ENCODE results near the gene CARNS1.
"Not testable (repeated sequence)": the region's sequence is repeated elsewhere in the genome, so short reads cannot be mapped to it uniquely, and the experiment has no call there.

Gene CARNS1

GRCh38 chr11:67463186-67463585 lies 47.7 kb downstream of the CARNS1 start:
- no peak for TF ChIP-seq CTCF (IDR thresholded peaks at IDR 0.05)
- no peaks in the 10 kb centered on the region for H3K9me3 ChIP-seq
- peaks cover 16 to 25% of the 10 kb centered on the region in 2 experiments for H3K4me1 ChIP-seq (ENCODE audit: control insufficient read depth in 1 of 2, insufficient read depth in 1 of 2, low read depth in 1 of 2, low read length in 1 of 2)
- no peak overlapping the region for H3K27ac ChIP-seq
- H3K36me3 ChIP-seq: no peaks in the 10 kb centered on the region
- no peak overlapping the region for H3K4me3 ChIP-seq (ENCODE audit: low read depth in 1 of 2, low read length in 1 of 2)
- no peaks in the 10 kb centered on the region for H3K27me3 ChIP-seq

GRCh38 chr11:67463680-67464410 lies 48.4 kb downstream of the CARNS1 start:
- Histone ChIP-seq H3K27me3 (no peaks in the 10 kb centered on the region), H3K9me3 (no peaks in the 10 kb centered on the region), H3K27ac (peak overlapping the region; percentile 95), H3K4me1 (ENCODE audit: control insufficient read depth in 1 of 2, insufficient read depth in 1 of 2, low read depth in 1 of 2, low read length in 1 of 2) (peaks cover 22 to 32% of the 10 kb centered on the region in 2 experiments), H3K36me3 (no peaks in the 10 kb centered on the region), H3K4me3 (ENCODE audit: low read depth in 1 of 2, low read length in 1 of 2) (peak overlapping the region; percentile 75 to 87)
- no peak for TF ChIP-seq CTCF (IDR thresholded peaks at IDR 0.05)

DNA sequence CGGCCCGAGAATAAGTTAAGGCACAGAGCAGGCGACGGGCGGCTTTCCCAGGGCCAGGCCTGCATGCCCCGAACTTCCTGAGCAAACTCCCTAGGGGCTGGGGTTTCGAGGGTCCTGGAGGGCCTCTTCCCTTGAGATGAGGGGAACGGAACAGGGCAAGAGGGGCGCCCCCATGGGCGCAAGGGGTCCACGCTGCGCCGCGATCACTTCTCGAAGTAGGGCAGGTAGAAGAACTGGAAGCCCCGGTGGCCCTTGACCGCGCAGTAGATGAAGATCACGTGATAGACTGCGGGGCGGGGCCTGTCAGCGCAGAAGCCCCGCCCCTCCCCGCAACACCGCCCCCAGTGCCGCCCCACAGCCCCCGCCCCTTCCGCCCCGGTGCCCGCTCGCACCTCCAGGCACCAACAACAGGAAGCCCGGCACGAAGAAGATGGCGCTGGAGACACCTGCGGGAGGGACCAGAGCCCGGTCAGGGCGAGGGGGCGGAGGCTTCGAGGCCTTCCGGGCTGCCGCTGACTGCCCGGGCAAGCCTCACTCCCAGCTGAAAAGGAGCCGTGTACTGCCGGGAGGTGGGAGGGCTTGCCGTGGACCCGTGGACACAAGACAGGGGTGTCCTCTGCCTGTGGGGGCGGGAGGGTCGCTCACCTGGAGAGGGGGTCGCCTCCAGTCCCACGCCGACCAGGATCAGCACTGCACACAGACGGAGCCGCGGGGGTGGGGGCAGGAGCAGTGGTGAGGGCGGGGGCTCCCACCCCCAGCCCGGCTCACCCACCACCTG lies 49.1 kb downstream of the CARNS1 start:
- no peak for TF ChIP-seq CTCF (IDR thresholded peaks at IDR 0.05)
- Histone ChIP-seq H3K36me3 (no peaks in the 10 kb centered on the region), H3K27ac (peak overlapping the region; percentile 95), H3K4me1 (ENCODE audit: control insufficient read depth in 1 of 2, insufficient read depth in 1 of 2, low read depth in 1 of 2, low read length in 1 of 2) (peaks cover 25 to 37% of the 10 kb centered on the region in 2 experiments), H3K27me3 (no peaks in the 10 kb centered on the region), H3K9me3 (no peaks in the 10 kb centered on the region), H3K4me3 (ENCODE audit: low read depth in 1 of 2, low read length in 1 of 2) (peak overlapping the region; percentile 75 to 87)

GRCh38 chr11:67465189-67465510 lies 49.7 kb downstream of the CARNS1 start:
- Histone ChIP-seq H3K27me3 (no peaks in the 10 kb centered on the region), H3K4me3 (ENCODE audit: low read depth in 1 of 2, low read length in 1 of 2) (peak overlapping the region; percentile 75 to 87), H3K36me3 (no peaks in the 10 kb centered on the region), H3K27ac (peak overlapping the region; percentile 95), H3K4me1 (ENCODE audit: control insufficient read depth in 1 of 2, insufficient read depth in 1 of 2, low read depth in 1 of 2, low read length in 1 of 2) (peaks cover 27 to 39% of the 10 kb centered on the region in 2 experiments), H3K9me3 (no peaks in the 10 kb centered on the region)
- no peak for TF ChIP-seq CTCF (IDR thresholded peaks at IDR 0.05)

DNA sequence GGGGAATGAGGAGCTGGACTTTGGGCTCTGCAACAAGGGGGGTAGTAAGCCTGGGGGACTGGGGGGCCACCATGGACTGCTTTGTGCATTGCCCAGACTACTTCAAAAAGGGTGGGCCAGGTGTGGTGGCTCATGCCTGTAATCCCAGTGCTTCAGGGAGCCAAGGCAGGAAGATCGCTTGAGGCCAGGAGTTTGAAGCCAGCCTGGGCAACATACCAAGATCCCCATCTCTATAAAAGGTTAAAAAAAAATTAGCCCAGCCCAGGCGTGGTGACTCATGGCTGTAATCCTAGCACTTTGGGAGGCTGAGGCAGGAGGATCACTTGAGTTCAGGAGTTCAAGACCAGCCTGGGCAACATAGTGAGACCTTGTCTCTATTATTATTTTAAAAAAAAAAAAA lies 50.1 kb downstream of the CARNS1 start:
- Histone ChIP-seq H3K4me1 (ENCODE audit: control insufficient read depth in 1 of 2, insufficient read depth in 1 of 2, low read depth in 1 of 2, low read length in 1 of 2) (peaks cover 27 to 39% of the 10 kb centered on the region in 2 experiments), H3K27ac (peak overlapping the region; percentile 95), H3K4me3 (ENCODE audit: low read depth in 1 of 2, low read length in 1 of 2) (peak overlapping the region; percentile 75 to 87)
- not testable (repeated sequence) for H3K27me3 ChIP-seq, H3K9me3 ChIP-seq, H3K36me3 ChIP-seq

DNA sequence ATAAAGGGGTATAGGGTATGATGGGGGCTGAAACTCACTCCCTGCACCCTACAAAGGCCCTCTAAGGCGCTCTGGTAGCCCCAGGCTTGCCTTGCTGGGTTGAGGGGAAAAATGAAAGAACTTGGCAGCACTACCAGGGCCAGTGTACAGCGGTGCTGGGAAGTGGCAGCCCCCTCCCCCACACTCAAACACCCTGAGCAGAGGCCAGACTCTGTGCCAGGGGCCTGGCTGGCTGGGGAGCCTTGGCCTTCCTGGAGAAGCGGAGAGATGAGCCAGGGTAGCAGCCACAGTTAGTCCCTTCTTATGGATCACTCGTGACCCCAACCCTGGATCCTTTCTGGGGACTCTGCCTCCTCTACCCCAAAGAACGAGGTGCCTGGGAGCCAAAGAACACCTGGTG lies 50.9 kb downstream of the CARNS1 start:
- H3K36me3 ChIP-seq: no peaks in the 10 kb centered on the region
- no peak for TF ChIP-seq CTCF (IDR thresholded peaks at IDR 0.05)
- no peaks in the 10 kb centered on the region for H3K27me3 ChIP-seq
- H3K4me1 ChIP-seq (ENCODE audit: control insufficient read depth in 1 of 2, insufficient read depth in 1 of 2, low read depth in 1 of 2, low read length in 1 of 2): peaks cover 27 to 39% of the 10 kb centered on the region in 2 experiments
- H3K9me3 ChIP-seq: no peaks in the 10 kb centered on the region
- peak overlapping the region; percentile 43 for H3K27ac ChIP-seq
- H3K4me3 ChIP-seq (ENCODE audit: low read depth in 1 of 2, low read length in 1 of 2): no peak overlapping the region
